SK-N-SH (cell line): ENCODE measurements around the gene ZNF277. TPM values are rescaled to one million over a fixed set of nuclear protein-coding genes. Genes with fewer than 3 reads are reported as not detected.

Experiments used
- CTCF ChIA-PET: fragments of 300-600, 350-600 bp; formaldehyde crosslinking; extraction: SDS; loops from one replicate; lab custom pipeline; 2021; lab: Yijun Ruan, JAX
- POLR2A ChIA-PET: fragments of 350-600 bp; sonication (Branson Sonifier 250); formaldehyde crosslinking; extraction: SDS; loops from one replicate; lab custom pipeline; 2020; ENCODE audit warnings: antibody characterized with exemption, inconsistent platforms; lab: Yijun Ruan, JAX
- DNase-seq: peaks from one replicate; pipeline ENCODE4 v3.0.0; 2012
- H2AFZ ChIP-seq: fragments of 200-600 bp; sonication (generic); 2 replicates; pipeline ENCODE4 v1.8.1; 2016; ENCODE audit warnings: antibody characterized with exemption, mild to moderate bottlenecking, low read depth
- H3F3A ChIP-seq: fragments of 200-600 bp; sonication (generic); replicated peaks from 2 replicates; pipeline ENCODE3; 2016; ENCODE audit warnings: antibody characterized with exemption, mild to moderate bottlenecking; ENCODE audit not compliant: insufficient read depth
- H3K27ac ChIP-seq, 2 experiments: fragments of 200-500 bp in 1 of 2; fragments of 200-600 bp in 1 of 2; sonication (Bioruptor generic) in 1 of 2; sonication (generic), shearing (Covaris generic) in 1 of 2; 2 replicates each; pipeline versions ENCODE4 v1.5.1 to v1.6.1; 2014 to 2016; ENCODE audit warnings: low read depth in 2 of 2, inconsistent platforms in 1 of 2, low read length in 1 of 2, mild to moderate bottlenecking in 1 of 2, mixed read lengths in 1 of 2
- H3K27me3 ChIP-seq: fragments of 200-600 bp; sonication (generic), shearing (Covaris generic); 2 replicates; pipeline ENCODE4 v1.6.1; 2016; ENCODE audit warnings: mixed run types; ENCODE audit not compliant: insufficient read depth
- H3K36me3 ChIP-seq, 2 experiments: fragments of 200-500 bp in 1 of 2; fragments of 200-600 bp in 1 of 2; sonication (Bioruptor generic) in 1 of 2; sonication (generic) in 1 of 2; replicated peaks in 1 of 2; 2 replicates each; pipeline versions ENCODE3 to v1.5.1; 2014 to 2016; ENCODE audit warnings: low read length in 1 of 2, mild to moderate bottlenecking in 1 of 2; ENCODE audit not compliant: insufficient read depth in 2 of 2, control insufficient read depth in 1 of 2
- H3K4me1 ChIP-seq, 2 experiments: fragments of 200-500 bp in 1 of 2; fragments of 200-600 bp in 1 of 2; sonication (Bioruptor generic) in 1 of 2; sonication (generic), shearing (Covaris generic) in 1 of 2; 2 replicates each; pipeline versions ENCODE4 v1.5.1 to v1.6.1; 2014 to 2016; ENCODE audit warnings: low read depth in 1 of 2, low read length in 1 of 2, mixed run types in 1 of 2; ENCODE audit not compliant: insufficient read depth in 2 of 2, control insufficient read depth in 1 of 2
- H3K4me2 ChIP-seq: fragments of 200-600 bp; sonication (generic), shearing (Covaris generic); 2 replicates; pipeline ENCODE4 v1.6.1; 2017; ENCODE audit warnings: mixed run types
- H3K4me3 ChIP-seq, 2 experiments: fragments of 200-500 bp in 1 of 2; fragments of 200-600 bp in 1 of 2; sonication (Bioruptor generic) in 1 of 2; sonication (generic), shearing (Covaris generic) in 1 of 2; 2 replicates each; pipeline versions ENCODE4 v1.5.1 to v1.8.1; 2014 to 2016; ENCODE audit warnings: low read depth in 2 of 2, inconsistent platforms in 1 of 2, low read length in 1 of 2, mild to moderate bottlenecking in 1 of 2, mixed read lengths in 1 of 2, moderate library complexity in 1 of 2
- H3K79me2 ChIP-seq: fragments of 200-600 bp; sonication (generic); 2 replicates; pipeline ENCODE4 v1.8.1; 2017; ENCODE audit warnings: mild to moderate bottlenecking; ENCODE audit not compliant: insufficient read depth
- H3K9ac ChIP-seq: fragments of 200-600 bp; sonication (generic); 2 replicates; pipeline ENCODE4 v1.6.1; 2017; ENCODE audit warnings: mixed run types
- H3K9me2 ChIP-seq: fragments of 200-600 bp; sonication (generic); 2 replicates; pipeline ENCODE4 v1.6.1; 2017; ENCODE audit warnings: mixed run types
- H3K9me3 ChIP-seq: fragments of 200-600 bp; sonication (generic); 2 replicates; pipeline ENCODE4 v1.6.1; 2017; ENCODE audit warnings: mixed run types, mild to moderate bottlenecking, moderate library complexity
- H4K20me1 ChIP-seq: fragments of 200-600 bp; sonication (generic); 2 replicates; pipeline ENCODE4 v1.6.1; 2017; ENCODE audit warnings: mild to moderate bottlenecking, mixed run types; ENCODE audit not compliant: insufficient read depth
- CHD2 ChIP-seq: fragments of 150-350 bp; IDR thresholded peaks from 2 replicates; pipeline ENCODE4 v1.6.1; 2018; ENCODE audit warnings: low read length; ENCODE audit not compliant: partially characterized antibody
- CTCF ChIP-seq: fragments of 200-600 bp; sonication (generic); IDR thresholded peaks from 2 replicates; pipeline ENCODE4 v1.6.1; 2017; ENCODE audit warnings: antibody characterized with exemption, mild to moderate bottlenecking, moderate library complexity
- EP300 ChIP-seq, 2 experiments: IDR thresholded peaks; 2 replicates each; pipeline versions ENCODE4 v1.4.0 to v1.6.1; 2012; ENCODE audit warnings: borderline replicate concordance in 1 of 2, low read depth in 1 of 2, low read length in 1 of 2
- EZH2phosphoT487 ChIP-seq: fragments of 200-600 bp; sonication (generic); IDR thresholded peaks from 2 replicates; pipeline ENCODE4 v1.6.1; 2017; ENCODE audit warnings: low read depth, mixed run types, mild to moderate bottlenecking, antibody characterized with exemption, moderate library complexity, borderline replicate concordance
- FOXM1 ChIP-seq: IDR thresholded peaks from 2 replicates; pipeline ENCODE4 v1.4.0; 2012; ENCODE audit warnings: low read depth, mild to moderate bottlenecking
- IRF3 ChIP-seq: fragments of 150-350 bp; IDR thresholded peaks from 2 replicates; pipeline ENCODE4 v1.6.1; 2016; ENCODE audit warnings: mild to moderate bottlenecking, low read depth, low read length
- NFIC ChIP-seq: IDR thresholded peaks from 2 replicates; pipeline ENCODE4 v1.4.0; 2012; ENCODE audit warnings: borderline replicate concordance
- PBX3 ChIP-seq: IDR thresholded peaks from 2 replicates; pipeline ENCODE4; 2012
- REST ChIP-seq: IDR thresholded peaks from 2 replicates; pipeline ENCODE4 v1.6.1; 2012; ENCODE audit warnings: mild to moderate bottlenecking, low read depth, low read length, moderate library complexity
- RFX5 ChIP-seq: IDR thresholded peaks from 2 replicates; pipeline ENCODE4 v1.6.1; 2012; ENCODE audit warnings: mild to moderate bottlenecking, improper control_type of control experiment, low read length
- RXRA ChIP-seq: IDR thresholded peaks from 2 replicates; pipeline ENCODE4 v1.4.0; 2012; ENCODE audit warnings: low read depth, mild to moderate bottlenecking, borderline replicate concordance
- SMC3 ChIP-seq: IDR thresholded peaks from 2 replicates; pipeline ENCODE4 v1.6.1; 2012; ENCODE audit warnings: low read depth, low read length, improper control_type of control experiment
- TEAD4 ChIP-seq: IDR thresholded peaks from 2 replicates; pipeline ENCODE4 v1.4.0; 2012; ENCODE audit warnings: mild to moderate bottlenecking, borderline replicate concordance; ENCODE audit not compliant: insufficient read depth
- USF1 ChIP-seq: IDR thresholded peaks from 2 replicates; pipeline ENCODE4 v1.4.0; 2012; ENCODE audit warnings: low read depth, borderline replicate concordance
- WGBS: methylation state at CpG from one replicate; pipeline ENCODE4 v1.1.6; 2017; ENCODE audit warnings: low lambda C conversion rate; 5-methylcytosine and 5-hydroxymethylcytosine counted together
- polyA plus RNA-seq, 3 experiments: library from polyadenylated mRNA; depleted of rRNA; stranded (reverse); fragments of >200 nt; gene quantifications; 2 replicates each; pipeline ENCODE4 v1.2.3, GENCODE V29; 2012

ZNF277 gene
- polyA plus RNA-seq, 1 of the 3 experiments (the other 2 are of a cell fraction), result 11.5 TPM

GRCh38 chr7:112365551-112365950 is 159.1 kb downstream of the ZNF277 start:
- H3K4me3 ChIP-seq, result no peak overlapping the region
- no peak overlapping the region for H3K27ac ChIP-seq
- no peak for TF ChIP-seq EP300 (IDR thresholded peaks at IDR 0.05; ENCODE audit: borderline replicate concordance in 1 of 2, low read depth in 1 of 2, low read length in 1 of 2)
- no peak for TF ChIP-seq CHD2
- H3K4me2 ChIP-seq, result no peak overlapping the region
- ChIA-PET CTCF (no interaction called here), POLR2A (no interaction called here)
- no peaks in the 10 kb centered on the region for H3K9me2 ChIP-seq
- no peaks in the 10 kb centered on the region for H3F3A ChIP-seq
- WGBS, result 78% methylated on average over 3 of the region's 3 CpGs
- no peaks in the 10 kb centered on the region for H4K20me1 ChIP-seq
- no peaks in the 10 kb centered on the region for H3K79me2 ChIP-seq
- H3K9me3 ChIP-seq, result no peaks in the 10 kb centered on the region
- H3K9ac ChIP-seq, result no peak overlapping the region
- peaks cover 0 to 8% of the 10 kb centered on the region in 2 experiments; a peak in 2 of 4 replicates for H3K4me1 ChIP-seq
- no peak for DNase-seq
- H3K27me3 ChIP-seq, result no peaks in the 10 kb centered on the region
- H2AFZ ChIP-seq, result no peak overlapping the region
- H3K36me3 ChIP-seq, result no peaks in the 10 kb centered on the region

- no peak overlapping the region for H3K4me3 ChIP-seq
- H3K9ac ChIP-seq, result no peak overlapping the region
- no peaks in the 10 kb centered on the region for H3K27me3 ChIP-seq
- DNase-seq, result no peak
- no peak for TF ChIP-seq RXRA
- no peak for TF ChIP-seq PBX3
- TF ChIP-seq TEAD4, result no peak
- TF ChIP-seq RFX5, result no peak
- TF ChIP-seq CHD2, result no peak
- no peak for TF ChIP-seq IRF3
- TF ChIP-seq REST, result no peak
- no peak for TF ChIP-seq CTCF
- no peak for TF ChIP-seq USF1
- TF ChIP-seq NFIC, result no peak
- no peak for TF ChIP-seq EZH2phosphoT487
- TF ChIP-seq SMC3, result no peak
- no peak for TF ChIP-seq FOXM1
- no peak overlapping the region for H3K27ac ChIP-seq
- ChIA-PET CTCF (interaction anchor here (0.9 to 1.3 kb wide), 3 partner anchors 13 to 604 kb away, joined by 3 to 4 read pairs (median 3); no protein-coding TSS in a partner anchor), POLR2A (no interaction called here)
- no peaks in the 10 kb centered on the region for H3K36me3 ChIP-seq
- H3K79me2 ChIP-seq, result no peaks in the 10 kb centered on the region
- H3F3A ChIP-seq, result no peaks in the 10 kb centered on the region
- H4K20me1 ChIP-seq, result no peaks in the 10 kb centered on the region
- H2AFZ ChIP-seq, result no peak overlapping the region
- H3K4me2 ChIP-seq, result no peak overlapping the region
- no peaks in the 10 kb centered on the region for H3K9me3 ChIP-seq
- H3K4me1 ChIP-seq, result peaks cover 0 to under 1% of the 10 kb centered on the region in 2 experiments; a peak in 1 of 4 replicates
- H3K9me2 ChIP-seq, result no peaks in the 10 kb centered on the region
- 87% methylated on average over 1 of the region's 1 CpG for WGBS
Observed at GRCh38 chr7:112366886-112367285, 160.4 kb downstream of the ZNF277 start.
